SK-MEL-5 (cell line): ENCODE measurements around the gene ST8SIA2. TPM values are rescaled to one million over a fixed set of nuclear protein-coding genes. Genes with fewer than 3 reads are reported as not detected.
A peak's percentile ranks its signal among the peaks of the same experiment; 100 is the strongest.

ENCODE experiments used
- DNase-seq: peaks from one replicate; pipeline ENCODE4 v3.0.0-alpha.2; 2016; ENCODE audit warnings: low read depth, low spot score
- in situ Hi-C: cut with HindIII; loops from 2 replicates; pipeline ENCODE4 v1.10.0; 2016; ENCODE audit warnings: low sequenced_read_pairs, high pct_unique_total_duplicates, low pct_unique_long_range_greater_than_20kb
- polyA plus RNA-seq, 2 experiments: library from polyadenylated mRNA; depleted of rRNA; stranded (reverse); fragments of >200 nt; gene quantifications; 2 replicates each; pipeline ENCODE4 v1.2.3, GENCODE V29; 2015
- total RNA-seq: library from RNA; depleted of rRNA; stranded (reverse); fragments of >200 nt; shearing (Covaris generic); gene quantifications from 2 replicates; pipeline ENCODE4 v1.2.3, GENCODE V29; 2014; rRNA removed

The ST8SIA2 gene, protein sequence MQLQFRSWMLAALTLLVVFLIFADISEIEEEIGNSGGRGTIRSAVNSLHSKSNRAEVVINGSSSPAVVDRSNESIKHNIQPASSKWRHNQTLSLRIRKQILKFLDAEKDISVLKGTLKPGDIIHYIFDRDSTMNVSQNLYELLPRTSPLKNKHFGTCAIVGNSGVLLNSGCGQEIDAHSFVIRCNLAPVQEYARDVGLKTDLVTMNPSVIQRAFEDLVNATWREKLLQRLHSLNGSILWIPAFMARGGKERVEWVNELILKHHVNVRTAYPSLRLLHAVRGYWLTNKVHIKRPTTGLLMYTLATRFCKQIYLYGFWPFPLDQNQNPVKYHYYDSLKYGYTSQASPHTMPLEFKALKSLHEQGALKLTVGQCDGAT
- 0.13 TPM in 1 of 2 replicates, not detected in the other for total RNA-seq
- 0.81 TPM in 1 of 2 replicates, not detected in the other for polyA plus RNA-seq (2015; cell fraction: cytosol; rRNA removed)
- not detected in 2 replicates for polyA plus RNA-seq (2015; cell fraction: nucleus; rRNA removed)

DNA sequence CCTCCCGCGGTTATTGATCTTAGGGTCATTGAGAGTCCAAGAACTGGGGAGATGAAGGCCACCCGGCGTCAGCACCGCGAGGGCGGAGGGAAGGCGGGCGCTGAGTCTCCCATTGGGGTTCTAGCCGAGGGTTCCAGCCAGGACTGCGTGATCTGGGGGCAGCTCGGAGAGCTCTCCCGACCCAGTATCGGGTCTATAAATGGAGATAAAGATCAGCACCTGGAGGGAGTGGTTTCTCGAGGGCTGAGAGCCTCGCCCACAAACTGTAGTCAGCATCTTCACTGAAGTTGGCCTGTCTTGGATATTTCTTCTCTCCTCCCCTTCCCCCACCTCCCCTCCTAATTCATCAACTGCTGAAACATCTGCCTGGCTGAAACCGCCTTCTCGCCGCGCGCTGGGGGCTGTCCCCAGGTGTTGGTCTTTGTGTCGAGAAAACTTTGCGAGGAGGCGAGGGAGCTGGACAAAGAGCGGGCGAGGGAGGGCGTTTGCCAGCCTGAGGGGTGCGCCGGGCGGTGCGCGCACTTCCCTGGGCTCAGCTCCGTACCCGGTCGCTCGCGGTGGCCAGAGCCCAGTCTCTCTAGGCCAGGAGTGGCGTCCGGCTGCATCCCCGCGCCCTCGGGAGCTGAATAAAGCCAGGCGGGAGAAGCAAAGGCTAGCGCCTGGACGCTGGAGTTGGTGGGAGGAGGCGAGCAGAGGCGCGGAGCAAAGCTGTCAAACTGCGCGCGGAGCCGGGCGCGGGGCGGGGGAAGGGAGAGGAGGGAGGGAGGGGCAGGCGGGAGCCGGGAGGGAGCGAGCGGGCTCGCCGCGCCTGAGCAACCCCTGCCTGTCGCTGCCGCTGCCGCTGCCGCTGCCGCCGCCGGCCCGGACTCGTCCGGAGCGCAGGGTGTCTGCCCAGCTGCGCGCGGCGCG is at the start of gene ST8SIA2:
Gene ST8SIA2 (plus strand): TSS at position 811 of the 909 bp plus-strand sequence. CDS start 184 bp downstream, outside the sequence.
- no peak for DNase-seq
- in situ Hi-C loops: no loop called here

DNA sequence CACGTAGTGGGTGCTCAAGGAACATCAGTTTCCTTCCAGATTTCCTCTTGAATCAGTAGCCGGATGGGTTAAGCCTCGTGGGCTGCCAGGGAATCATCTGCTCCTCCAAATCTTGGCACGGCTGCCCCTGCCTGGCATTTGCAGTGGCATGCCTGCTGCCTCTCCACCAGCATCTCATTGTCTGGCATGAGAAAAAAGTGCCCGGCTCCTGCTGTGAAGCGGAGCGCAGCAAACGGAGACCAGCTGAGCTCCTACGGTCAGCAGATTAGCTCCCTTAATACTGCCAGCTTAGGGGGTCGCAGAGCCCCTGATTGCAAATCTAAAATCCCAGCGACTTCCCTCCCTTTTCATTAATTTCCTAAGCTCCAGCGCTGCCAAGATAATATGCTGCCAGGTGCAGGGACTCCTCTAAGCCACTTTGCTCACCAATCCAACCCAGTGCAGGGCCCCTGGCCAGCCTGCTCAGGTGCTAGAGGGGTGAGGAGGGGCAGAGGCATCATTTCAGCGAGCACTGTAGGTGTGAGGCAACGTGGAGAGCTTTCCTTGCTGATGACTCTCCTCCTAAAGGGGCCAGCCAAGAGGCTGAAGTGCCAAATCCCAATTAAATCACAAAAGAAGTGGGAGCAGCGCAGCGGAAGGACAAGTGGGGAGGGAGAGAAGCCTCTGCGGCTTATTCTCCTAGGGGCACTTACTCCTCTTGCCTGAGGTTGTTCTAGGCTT is 49.6 kb upstream of the ST8SIA2 start:
- DNase-seq: no peak
- in situ Hi-C loops: no loop called here

DNA sequence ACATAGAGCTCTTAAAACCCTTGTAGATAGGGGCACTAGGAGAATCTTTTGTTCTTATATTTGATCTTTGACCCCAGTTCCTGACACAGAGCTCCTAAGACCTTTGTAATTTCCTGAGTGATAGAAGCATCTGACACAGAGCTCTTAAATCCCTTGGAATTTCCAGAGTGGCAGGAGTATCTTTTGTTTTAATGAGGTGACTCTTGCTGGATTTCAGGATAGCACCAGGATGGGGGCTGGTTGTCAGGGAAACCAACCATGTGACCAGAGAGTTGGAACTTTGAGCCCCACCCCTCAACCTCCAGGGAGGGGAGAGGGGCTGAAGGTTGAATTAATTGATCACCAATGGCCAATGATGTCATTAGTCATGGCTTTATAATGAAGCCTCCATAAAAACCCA is 47.6 kb upstream of the ST8SIA2 start:
- in situ Hi-C loops: no loop called here
- DNase-seq: no peak

DNA sequence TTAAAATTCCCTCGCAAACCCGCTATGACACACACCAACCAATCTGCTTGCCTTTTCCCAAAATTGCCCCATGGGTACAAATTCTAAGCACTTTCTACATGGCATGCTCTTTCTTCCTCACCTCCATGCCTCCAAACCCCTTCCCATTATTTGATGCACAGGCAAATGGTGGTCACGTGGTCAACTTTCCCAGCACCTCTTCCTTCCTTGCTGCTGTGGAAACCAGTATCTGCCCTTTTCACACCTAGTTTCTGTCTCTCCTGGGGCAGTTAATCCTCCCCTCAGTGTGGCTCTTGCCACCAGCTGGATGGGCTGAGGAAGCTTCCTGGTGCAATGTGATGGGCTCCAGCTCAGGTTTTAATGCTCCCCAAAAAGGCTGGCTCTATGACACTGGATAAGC is 38.4 kb upstream of the ST8SIA2 start:
- in situ Hi-C loops: no loop called here
- no peak for DNase-seq

DNA sequence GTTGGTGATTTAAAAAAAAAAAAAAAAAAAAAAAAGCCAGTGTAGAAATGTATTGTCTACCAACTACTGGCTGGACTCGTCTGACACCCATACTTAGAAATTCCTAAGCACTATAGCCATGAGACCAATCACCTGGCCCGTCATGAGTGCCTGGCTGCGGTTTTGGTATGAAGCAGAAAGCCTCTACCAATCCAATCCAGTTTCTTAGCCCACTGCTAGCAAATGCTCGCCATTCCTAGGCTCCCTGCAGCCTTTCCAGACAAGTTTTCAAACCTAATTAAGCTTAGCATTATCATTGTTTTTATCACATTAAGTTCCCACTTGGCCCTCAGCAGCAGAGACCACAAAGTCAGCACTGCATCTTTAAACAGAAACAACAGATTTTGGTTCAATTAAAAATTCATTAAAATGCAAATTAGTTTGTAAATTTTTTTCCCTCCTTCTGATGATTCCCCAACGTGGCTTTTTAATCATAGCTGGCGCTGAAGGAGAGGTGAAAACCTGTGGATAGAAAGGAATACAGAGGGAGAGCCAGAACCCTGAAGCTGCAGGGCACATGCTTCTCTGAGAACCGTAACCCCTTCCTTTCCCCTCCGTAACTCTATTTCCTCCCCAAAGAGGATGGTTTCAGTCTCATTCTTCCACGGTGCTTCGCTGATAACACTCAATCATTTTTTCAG is 32.2 kb upstream of the ST8SIA2 start:
- no peak for DNase-seq
- in situ Hi-C loops: no loop called here

DNA sequence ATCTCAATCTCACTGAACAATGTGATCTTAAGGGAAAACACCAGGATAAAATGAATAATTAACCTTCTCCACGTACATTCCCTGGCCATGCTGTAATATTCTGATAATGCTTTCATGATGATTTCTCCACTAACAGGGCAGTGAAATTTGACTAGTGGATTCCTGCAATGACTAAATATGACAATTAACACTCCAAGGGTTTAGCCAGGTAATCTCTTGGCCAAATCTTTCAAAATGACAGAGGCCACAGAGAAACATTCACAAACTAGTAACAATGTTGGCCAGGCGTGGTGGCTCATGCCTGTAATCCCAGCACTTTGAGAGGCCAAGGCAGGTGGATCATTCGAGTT is 31.7 kb upstream of the ST8SIA2 start:
- in situ Hi-C loops: no loop called here
- DNase-seq: no peak

DNA sequence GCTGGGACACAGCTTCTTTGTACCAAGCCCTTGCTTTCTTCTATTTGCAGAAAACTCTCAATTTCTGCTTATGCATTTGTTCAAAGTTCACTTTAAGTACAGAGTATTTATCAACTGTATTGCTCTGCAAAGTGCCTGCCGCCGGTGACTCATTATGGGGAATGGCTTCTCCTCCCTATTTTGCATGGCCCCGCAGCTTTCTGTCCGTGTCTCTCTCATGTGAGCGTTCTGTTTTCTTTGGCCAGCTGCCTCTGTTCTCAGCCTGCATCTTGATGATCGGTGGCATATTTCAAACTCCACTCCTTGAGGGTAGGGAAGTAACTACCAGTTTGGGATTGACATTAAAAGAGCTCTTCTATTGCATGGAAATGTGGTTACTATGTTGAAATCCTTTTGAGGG is 28.6 kb upstream of the ST8SIA2 start:
- no peak for DNase-seq
- in situ Hi-C loops: no loop called here

DNA sequence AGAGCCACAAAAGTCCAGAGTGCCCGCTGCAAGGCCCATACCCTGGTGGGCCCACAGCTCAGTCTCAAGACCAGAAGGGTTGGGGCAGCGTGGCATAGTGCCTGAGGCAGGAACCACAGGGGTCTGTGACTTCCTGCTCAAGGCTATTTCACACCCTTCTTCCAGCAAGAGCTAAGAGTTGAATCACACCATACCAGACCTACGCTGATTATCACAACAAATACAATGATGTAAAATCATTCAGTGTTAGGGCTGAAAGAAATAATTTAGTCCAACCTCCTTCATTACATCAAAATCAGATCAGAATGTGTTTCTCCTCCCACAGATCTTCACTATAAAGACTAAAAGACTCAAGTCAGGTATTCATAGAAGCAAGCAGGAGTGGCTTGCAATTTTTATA is 27.8 kb upstream of the ST8SIA2 start:
- DNase-seq: no peak
- in situ Hi-C loops: no loop called here

DNA sequence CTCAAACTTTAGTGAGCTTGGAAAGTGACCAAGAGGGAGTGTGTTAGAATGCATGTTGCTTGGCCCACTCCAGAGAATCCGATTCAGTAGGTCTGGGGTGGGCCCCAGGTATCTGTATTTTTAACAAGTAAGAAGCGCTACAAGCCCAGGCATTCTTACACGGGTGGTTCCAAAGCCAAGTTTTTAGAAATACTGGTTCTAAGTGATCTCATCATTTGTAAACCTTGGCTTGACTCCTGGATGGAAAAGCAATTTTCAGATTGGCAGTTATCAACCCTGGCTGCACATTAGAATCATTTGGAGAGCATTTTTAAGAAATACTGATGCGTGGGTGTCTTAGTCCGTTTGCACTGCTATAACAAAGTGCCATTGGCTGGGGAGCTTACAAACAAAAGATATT is 27.3 kb upstream of the ST8SIA2 start:
- DNase-seq: no peak
- in situ Hi-C loops: no loop called here

DNA sequence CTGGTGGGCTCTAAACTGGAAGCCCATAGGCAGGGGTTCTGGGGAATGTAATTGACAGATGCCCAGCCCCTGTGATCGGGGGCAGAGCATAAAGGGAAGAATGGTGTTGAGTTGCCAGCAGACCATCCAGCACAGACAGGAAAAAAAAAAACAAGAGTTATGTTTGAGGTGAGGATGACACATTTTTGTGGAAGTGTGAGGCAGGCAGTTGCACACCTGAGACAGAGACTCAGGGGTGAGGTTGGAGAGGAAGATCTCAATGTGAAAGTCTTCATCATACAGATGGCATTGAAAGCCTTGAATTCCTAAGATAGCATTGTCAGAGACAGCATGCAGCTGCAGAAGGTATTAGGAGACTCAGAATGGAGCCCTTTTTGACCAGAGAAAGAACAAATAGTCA is 18.6 kb upstream of the ST8SIA2 start:
- in situ Hi-C loops: no loop called here
- no peak for DNase-seq

DNA sequence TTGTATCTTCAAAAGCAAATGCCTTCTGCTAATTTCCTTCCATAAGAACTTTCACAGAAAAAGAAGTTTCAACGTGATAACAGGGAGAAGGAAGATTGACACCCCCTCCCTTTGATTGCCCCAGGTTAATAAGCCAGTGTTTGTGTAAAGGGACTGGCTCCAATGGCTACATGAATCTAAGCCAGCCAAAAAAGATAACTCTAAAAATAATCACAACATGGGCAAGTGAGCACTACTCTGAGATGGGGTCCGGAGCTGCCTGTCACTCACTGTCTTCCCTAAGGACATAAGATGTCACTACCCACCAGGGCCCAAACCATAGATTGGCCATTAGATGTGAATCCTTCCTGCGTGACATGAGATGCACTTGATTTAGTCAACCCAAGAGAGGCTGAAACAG is 17.6 kb upstream of the ST8SIA2 start:
- no peak for DNase-seq
- in situ Hi-C loops: no loop called here

DNA sequence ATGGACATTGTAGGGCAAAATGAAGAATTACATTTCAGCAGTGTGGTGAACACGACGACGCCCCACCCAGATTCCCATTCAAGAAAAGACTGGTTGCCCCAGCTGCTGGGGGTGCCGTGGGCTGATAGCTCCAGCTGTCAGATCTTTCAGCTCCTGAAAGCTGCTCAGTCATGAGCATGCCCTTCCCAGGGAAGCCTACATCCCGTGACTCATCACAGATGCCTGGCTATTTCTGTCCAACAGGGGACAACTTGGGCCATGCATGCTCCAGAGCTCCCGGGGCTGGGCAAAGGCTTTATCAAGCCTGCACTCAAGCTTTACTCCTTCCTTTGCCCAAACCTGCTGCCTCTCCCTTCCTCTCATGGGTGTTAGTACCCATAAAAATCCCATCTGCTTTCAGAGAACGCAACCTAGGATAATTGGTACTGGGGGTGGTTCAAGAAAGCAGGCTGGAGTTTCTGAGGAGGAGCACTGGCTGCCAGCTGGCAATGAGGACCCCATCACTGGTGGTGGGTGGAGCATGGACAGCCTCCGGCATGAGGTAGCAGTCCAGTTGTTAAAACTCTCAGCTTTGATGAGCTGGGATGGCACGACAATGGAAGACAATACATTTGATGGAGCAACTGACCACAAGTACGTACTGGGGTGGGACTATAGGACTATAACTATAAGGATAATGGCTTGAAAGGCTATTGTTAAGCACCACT is 16.4 kb upstream of the ST8SIA2 start:
- in situ Hi-C loops: no loop called here
- peak; percentile 49 for DNase-seq

DNA sequence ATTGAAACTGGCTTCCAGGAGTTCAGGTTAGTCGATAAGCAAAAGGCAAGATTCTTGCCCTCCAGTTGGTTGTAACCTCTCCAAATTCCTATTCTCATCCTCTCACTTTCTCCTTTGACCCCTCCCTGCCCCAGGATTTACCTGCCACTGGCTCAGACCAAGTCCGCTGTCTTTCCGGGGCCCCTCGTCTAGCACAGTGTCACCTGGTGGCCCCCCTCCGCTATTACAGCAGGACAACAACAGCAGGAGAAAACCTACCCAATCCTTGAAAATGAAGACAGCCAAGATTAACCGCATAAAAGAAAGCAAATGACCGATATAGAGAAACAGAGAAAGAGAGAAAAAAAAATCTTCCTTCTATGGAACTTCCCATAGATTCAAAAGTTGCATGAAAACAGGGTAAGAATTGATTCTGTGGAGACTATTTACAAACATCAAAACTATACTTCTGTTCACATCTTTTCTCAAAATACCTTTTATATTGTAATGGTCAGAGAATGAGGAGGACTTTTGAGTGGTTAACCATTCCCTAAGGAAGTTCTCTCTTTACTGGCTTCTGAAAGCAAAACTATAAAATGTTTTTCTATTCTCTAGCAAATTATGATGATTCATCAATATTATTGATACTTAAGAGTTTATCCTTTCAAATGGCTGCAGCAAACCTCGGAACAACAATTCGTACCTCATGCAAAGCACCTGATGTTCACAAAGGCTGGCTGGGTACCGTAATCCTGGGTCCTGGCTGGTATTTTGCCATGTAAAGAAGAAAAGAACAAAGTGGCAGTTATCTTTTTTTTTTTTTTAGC is 10.0 kb upstream of the ST8SIA2 start:
- peak; percentile 58 for DNase-seq
- in situ Hi-C loops: no loop called here

DNA sequence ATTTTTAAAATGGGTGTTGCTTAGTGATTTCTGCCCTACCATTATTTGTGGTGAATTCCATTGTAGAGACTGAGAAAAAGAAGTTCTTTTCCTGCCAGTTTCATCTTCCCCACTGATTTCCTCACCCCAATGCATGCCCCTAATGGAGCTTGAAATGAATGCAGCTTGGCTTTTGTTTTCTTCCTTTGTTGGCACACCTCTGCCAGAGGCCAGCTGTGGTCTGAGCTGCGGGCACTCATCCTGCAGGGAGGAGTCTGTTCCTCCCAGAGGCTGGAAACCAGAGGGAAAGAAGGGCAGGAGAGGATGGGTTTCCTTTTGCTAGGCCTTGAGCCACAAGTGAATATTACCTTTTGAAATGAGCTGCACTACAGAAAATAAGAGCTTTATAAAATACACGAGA is 9.3 kb upstream of the ST8SIA2 start:
- in situ Hi-C loops: no loop called here
- no peak for DNase-seq

DNA sequence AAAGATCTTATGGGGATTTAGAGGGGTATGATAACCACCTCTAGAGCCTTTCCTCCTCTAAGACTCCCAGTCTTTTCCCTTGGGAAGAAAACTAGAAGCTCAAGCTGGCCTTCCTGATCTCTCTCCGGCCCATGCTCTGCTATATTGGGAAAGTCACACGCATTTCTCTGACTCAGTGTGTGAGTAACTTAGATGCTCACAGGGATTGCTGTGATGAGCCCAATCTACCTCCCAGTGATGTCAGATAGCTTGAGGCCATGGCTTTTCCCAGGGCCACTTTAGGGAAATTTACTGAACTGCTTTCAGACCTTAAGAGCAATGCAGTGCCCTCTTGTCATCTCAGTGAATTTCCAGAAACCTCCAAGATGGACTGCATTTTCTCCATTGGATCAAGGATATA is 8.6 kb upstream of the ST8SIA2 start:
- peak; percentile 44 for DNase-seq
- in situ Hi-C loops: no loop called here

DNA sequence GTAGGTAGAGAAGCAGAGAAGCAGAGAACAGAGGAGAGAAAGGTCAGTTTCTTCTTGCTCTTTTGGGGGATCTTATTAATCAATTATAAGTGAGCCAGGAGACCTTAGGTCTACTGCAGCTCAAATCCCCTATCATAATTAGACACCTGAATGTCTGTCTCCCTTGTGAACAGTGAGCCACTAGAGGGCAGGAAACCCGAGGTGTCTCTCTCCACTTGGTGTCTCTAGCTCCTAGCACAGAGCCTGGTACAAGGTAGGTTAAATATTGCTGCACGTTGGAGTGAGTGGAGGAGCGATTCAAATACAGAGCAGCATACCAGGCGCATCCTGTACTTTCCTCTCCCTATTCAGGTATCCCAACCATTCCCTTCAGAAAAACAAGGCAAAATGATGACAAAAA is 2.0 kb upstream of the ST8SIA2 start:
- DNase-seq: peak; percentile 53
- in situ Hi-C loops: no loop called here
